Gastrocnemius medialis (tissue), 4 donors: Measurements from ENCODE around the gene WSCD1. TPM values are rescaled to one million over a fixed set of nuclear protein-coding genes. Genes with fewer than 3 reads are reported as not detected.

Experiments
- ATAC-seq, 2 donors: fragments of 150-250 bp; one replicate each; pipeline ENCODE4 v1.9.1; 2016
- DNase-seq, 2 donors: peaks; one replicate each; pipeline ENCODE4 v3.0.0-alpha.2; 2019
- H3K27ac ChIP-seq, 4 donors: fragments of 200-600 bp; sonication (generic); 1 replicate in 1 of 4; 2 replicates in 3 of 4; pipeline ENCODE4 v1.5.1; 2016 to 2018; ENCODE audit warnings: mild to moderate bottlenecking in 2 of 4, moderate library complexity in 1 of 4
- H3K27me3 ChIP-seq, 3 donors: fragments of 200-600 bp; sonication (generic) in 2 of 3; 1 replicate in 1 of 3; 2 replicates in 2 of 3; pipeline versions ENCODE4 v1.5.1 to v1.6.0; 2016 to 2019; ENCODE audit warnings: mild to moderate bottlenecking in 1 of 3, moderate library complexity in 1 of 3
- H3K36me3 ChIP-seq, 2 donors: fragments of 200-600 bp; sonication (generic) in 1 of 2; one replicate each; pipeline ENCODE4 v1.5.1; 2017 to 2018
- H3K4me1 ChIP-seq, 2 donors: fragments of 200-600 bp; sonication (generic) in 1 of 2; one replicate each; pipeline ENCODE4 v1.5.1; 2016 to 2017; ENCODE audit warnings: mild to moderate bottlenecking in 2 of 2
- H3K4me3 ChIP-seq, 4 donors: fragments of 200-600 bp; sonication (generic) in 3 of 4; 1 replicate in 1 of 4; 2 replicates in 3 of 4; pipeline ENCODE4 v1.5.1; 2016 to 2019; ENCODE audit warnings: mild to moderate bottlenecking in 2 of 4
- H3K9me3 ChIP-seq, 3 donors: fragments of 200-600 bp; sonication (generic) in 2 of 3; 1 replicate in 1 of 3; 2 replicates in 2 of 3; pipeline ENCODE4 v1.5.1; 2016 to 2019
- POLR2A ChIP-seq, 2 donors: fragments of 450-650 bp; IDR thresholded peaks; one replicate each; pipeline ENCODE4 v1.6.1; 2017; ENCODE audit warnings: antibody characterized with exemption in 2 of 2, mild to moderate bottlenecking in 2 of 2, moderate library complexity in 2 of 2
- in situ Hi-C, 4 donors: fragments of 200-750 bp; cut with MboI; loops; one replicate each; pipeline versions ENCODE4 v1.15.0 to v1.8.0; 2017; ENCODE audit warnings: low sequenced_read_pairs in 4 of 4
- intact Hi-C: fragments of 100-400 bp; cut with DNase I; formaldehyde crosslinking; loops from one replicate; pipeline ENCODE4 v1.15.1; 2023; ENCODE audit warnings: low total_unique reads
- total RNA-seq, 4 donors: library from RNA; depleted of rRNA; stranded (reverse); fragments of >200 nt; gene quantifications; one replicate each; pipeline versions ENCODE4 v1.1.0 to v1.2.3, GENCODE V29; 2016
- TF ChIP-seq, protein P1 (sequence below), 5 experiments: fragments of 450-650 bp in 3 of 5; fragments of 200-600 bp in 2 of 5; sonication (generic) in 2 of 5; IDR thresholded peaks in 4 of 5; conservative IDR thresholded peaks in 1 of 5; 1 replicate in 4 of 5; 2 replicates in 1 of 5; pipeline ENCODE4 v1.5.1; 2016 to 2019; ENCODE audit warnings: antibody characterized with exemption in 5 of 5, mild to moderate bottlenecking in 3 of 5, moderate library complexity in 3 of 5

Gene WSCD1
- total RNA-seq, 4 donors from 2014 or later: 2.7 to 15.3 (median 5.9) TPM

DNA sequence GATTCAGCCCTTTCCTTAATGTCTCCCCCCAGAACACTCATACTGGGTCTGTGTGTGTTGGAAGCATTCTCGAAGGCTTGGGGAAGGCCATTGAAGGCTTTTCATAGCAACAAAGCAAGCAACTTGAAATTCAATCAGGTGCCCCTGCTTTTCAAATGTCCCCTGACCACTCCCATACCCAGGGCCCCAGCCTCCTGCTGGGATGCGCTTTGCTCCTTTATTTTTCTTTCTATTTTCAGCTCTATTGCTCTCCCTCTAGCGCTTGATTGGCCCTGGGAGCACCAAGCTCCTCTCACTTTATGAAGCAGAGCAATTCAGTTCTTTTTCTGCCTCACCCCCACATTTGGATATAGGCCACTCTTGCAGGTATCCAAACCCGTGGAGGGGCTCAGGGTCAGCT, 92.0 kb downstream of the WSCD1 start:
- no peak for DNase-seq
- TF ChIP-seq, protein P1, sequence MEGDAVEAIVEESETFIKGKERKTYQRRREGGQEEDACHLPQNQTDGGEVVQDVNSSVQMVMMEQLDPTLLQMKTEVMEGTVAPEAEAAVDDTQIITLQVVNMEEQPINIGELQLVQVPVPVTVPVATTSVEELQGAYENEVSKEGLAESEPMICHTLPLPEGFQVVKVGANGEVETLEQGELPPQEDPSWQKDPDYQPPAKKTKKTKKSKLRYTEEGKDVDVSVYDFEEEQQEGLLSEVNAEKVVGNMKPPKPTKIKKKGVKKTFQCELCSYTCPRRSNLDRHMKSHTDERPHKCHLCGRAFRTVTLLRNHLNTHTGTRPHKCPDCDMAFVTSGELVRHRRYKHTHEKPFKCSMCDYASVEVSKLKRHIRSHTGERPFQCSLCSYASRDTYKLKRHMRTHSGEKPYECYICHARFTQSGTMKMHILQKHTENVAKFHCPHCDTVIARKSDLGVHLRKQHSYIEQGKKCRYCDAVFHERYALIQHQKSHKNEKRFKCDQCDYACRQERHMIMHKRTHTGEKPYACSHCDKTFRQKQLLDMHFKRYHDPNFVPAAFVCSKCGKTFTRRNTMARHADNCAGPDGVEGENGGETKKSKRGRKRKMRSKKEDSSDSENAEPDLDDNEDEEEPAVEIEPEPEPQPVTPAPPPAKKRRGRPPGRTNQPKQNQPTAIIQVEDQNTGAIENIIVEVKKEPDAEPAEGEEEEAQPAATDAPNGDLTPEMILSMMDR (IDR thresholded peaks at IDR 0.05 in 4 of 5, conservative IDR thresholded peaks at IDR 0.05 in 1 of 5): no peak
- no peak for TF ChIP-seq POLR2A (IDR thresholded peaks at IDR 0.05)
- Histone ChIP-seq H3K4me3 (no peak overlapping the region), H3K9me3 (no peaks in the 10 kb centered on the region), H3K36me3 (no peaks in the 10 kb centered on the region), H3K27ac (no peak overlapping the region), H3K4me1 (peaks cover 0 to 9% of the 10 kb centered on the region in 2 donors), H3K27me3 (no peaks in the 10 kb centered on the region)
- in situ Hi-C loops (loop anchor here in 1 of 4 donors (25.0 kb wide), 1 partner anchor 100 kb away; the partner anchor contains the start of gene WSCD1), intact Hi-C loops (no loop called here)
- no peak for ATAC-seq

GRCh38 chr17:6162892-6163291, 92.7 kb downstream of the WSCD1 start:
- TF ChIP-seq, protein P1 (IDR thresholded peaks at IDR 0.05 in 4 of 5, conservative IDR thresholded peaks at IDR 0.05 in 1 of 5): no peak
- TF ChIP-seq POLR2A (IDR thresholded peaks at IDR 0.05): no peak
- H3K27ac ChIP-seq: no peak overlapping the region
- H3K4me1 ChIP-seq: peaks cover 0 to 9% of the 10 kb centered on the region in 2 donors
- ATAC-seq (no peak), DNase-seq (no peak)
- no peaks in the 10 kb centered on the region for H3K27me3 ChIP-seq
- no peaks in the 10 kb centered on the region for H3K36me3 ChIP-seq
- in situ Hi-C loops (loop anchor here in 1 of 4 donors (25.0 kb wide), 1 partner anchor 101 kb away; the partner anchor contains the start of gene WSCD1), intact Hi-C loops (no loop called here)
- no peak overlapping the region for H3K4me3 ChIP-seq
- no peaks in the 10 kb centered on the region for H3K9me3 ChIP-seq

- Histone ChIP-seq H3K4me1 (peaks cover 0 to 9% of the 10 kb centered on the region in 2 donors), H3K4me3 (no peak overlapping the region), H3K27ac (no peak overlapping the region), H3K27me3 (no peaks in the 10 kb centered on the region), H3K36me3 (no peaks in the 10 kb centered on the region), H3K9me3 (no peaks in the 10 kb centered on the region)
- ATAC-seq (no peak), DNase-seq (no peak)
- in situ Hi-C loops (loop anchor here in 1 of 4 donors (25.0 kb wide), 1 partner anchor 101 kb away; the partner anchor contains the start of gene WSCD1), intact Hi-C loops (no loop called here)
- TF ChIP-seq, protein P1 (IDR thresholded peaks at IDR 0.05 in 4 of 5, conservative IDR thresholded peaks at IDR 0.05 in 1 of 5): no peak
- no peak for TF ChIP-seq POLR2A (IDR thresholded peaks at IDR 0.05)
These were observed 93.6 kb downstream of the WSCD1 start for GRCh38 chr17:6163612-6164333.

DNA sequence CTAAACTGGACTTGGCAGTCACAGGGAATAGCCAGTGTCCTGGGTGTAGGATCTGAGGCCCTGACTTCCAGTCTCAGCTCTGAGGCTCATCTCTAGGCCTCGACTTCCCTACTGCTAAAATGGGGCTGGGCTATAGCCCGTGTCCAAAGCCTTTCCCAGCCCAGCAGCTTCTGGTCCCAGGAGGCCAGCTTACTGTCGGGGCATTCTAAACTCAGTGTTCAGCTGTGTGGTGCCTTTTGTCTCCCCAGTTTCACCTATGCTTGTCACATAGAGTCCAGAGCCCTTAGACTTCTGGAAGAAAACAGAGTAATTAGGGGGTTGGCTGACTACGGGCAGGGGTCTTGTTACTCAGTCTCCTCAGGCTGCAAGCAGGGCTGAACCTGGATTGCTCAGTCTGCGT, 94.8 kb downstream of the WSCD1 start:
- DNase-seq (no peak), ATAC-seq (no peak)
- H3K9me3 ChIP-seq: no peaks in the 10 kb centered on the region
- no peak overlapping the region for H3K4me3 ChIP-seq
- H3K27ac ChIP-seq: no peak overlapping the region
- H3K4me1 ChIP-seq: peaks cover 0 to 9% of the 10 kb centered on the region in 2 donors
- no peaks in the 10 kb centered on the region for H3K36me3 ChIP-seq
- TF ChIP-seq POLR2A (IDR thresholded peaks at IDR 0.05): no peak
- TF ChIP-seq, protein P1 (IDR thresholded peaks at IDR 0.05 in 4 of 5, conservative IDR thresholded peaks at IDR 0.05 in 1 of 5): no peak
- in situ Hi-C loops (loop anchor here in 1 of 4 donors (25.0 kb wide), 1 partner anchor 103 kb away; the partner anchor contains the start of gene WSCD1), intact Hi-C loops (no loop called here)
- no peaks in the 10 kb centered on the region for H3K27me3 ChIP-seq
